MCF 10A (cell line): ENCODE results near the gene LTBP4. TPM values are rescaled to one million over a fixed set of nuclear protein-coding genes. Genes with fewer than 3 reads are reported as not detected.

Experiments used
- Bru-seq: library from RNA; stranded (reverse); fragments of 400-500 nt; gene quantifications from one replicate; lab custom pipeline; 2021; lab: Mats Ljungman, UMichigan
- BruChase-seq, 2 experiments: library from RNA; stranded (reverse); fragments of 400-500 nt; gene quantifications; one replicate each; lab custom pipeline; 2021; lab: Mats Ljungman, UMichigan
- BruUV-seq: library from RNA; stranded (reverse); fragments of 400-500 nt; replicated peaks from 2 replicates; lab custom pipeline; 2021; lab: Mats Ljungman, UMichigan
- CTCF ChIA-PET: fragments of 300-600 bp; sonication (Branson Sonifier 250); formaldehyde crosslinking; extraction: SDS; loops from one replicate; lab custom pipeline; 2021; ENCODE audit warnings: antibody characterized with exemption, inconsistent platforms; lab: Yijun Ruan, JAX
- POLR2A ChIA-PET: fragments of 300-600, 350-650 bp; sonication (Branson Sonifier 250); formaldehyde crosslinking; extraction: SDS; loops from one replicate; lab custom pipeline; 2020; ENCODE audit warnings: antibody characterized with exemption, inconsistent platforms; lab: Yijun Ruan, JAX
- DNase-seq: peaks from one replicate; pipeline ENCODE4 v3.0.0-alpha.2; 2018; ENCODE audit not compliant: unreplicated experiment
- H3K27ac Mint-ChIP-seq: one replicate; pipeline ENCODE4 v1.8.0; 2022; ENCODE audit warnings: mild to moderate bottlenecking, low read depth, mixed read lengths; ENCODE audit not compliant: unreplicated experiment
- H3K27me3 Mint-ChIP-seq: one replicate; pipeline ENCODE4 v1.8.0; 2022; ENCODE audit warnings: mixed read lengths; ENCODE audit not compliant: insufficient read depth, unreplicated experiment
- H3K36me3 Mint-ChIP-seq: one replicate; pipeline ENCODE4 v1.8.0; 2022; ENCODE audit warnings: mild to moderate bottlenecking, moderate library complexity, mixed read lengths; ENCODE audit not compliant: insufficient read depth, unreplicated experiment
- H3K4me1 Mint-ChIP-seq: one replicate; pipeline ENCODE4 v1.8.0; 2022; ENCODE audit warnings: mixed read lengths; ENCODE audit not compliant: insufficient read depth, unreplicated experiment
- H3K4me3 Mint-ChIP-seq: one replicate; pipeline ENCODE4 v1.8.0; 2022; ENCODE audit warnings: mild to moderate bottlenecking, moderate library complexity, mixed read lengths; ENCODE audit not compliant: unreplicated experiment
- H3K9me3 Mint-ChIP-seq: one replicate; pipeline ENCODE4 v1.8.0; 2022; ENCODE audit warnings: mixed read lengths; ENCODE audit not compliant: unreplicated experiment
- CTCF ChIP-seq: fragments of 200-600 bp; IDR thresholded peaks from one replicate; pipeline ENCODE4 v1.8.0; 2022; ENCODE audit warnings: antibody characterized with exemption, mild to moderate bottlenecking; ENCODE audit not compliant: unreplicated experiment
- intact Hi-C: fragments of 100-400 bp; cut with micrococcal nuclease; formaldehyde crosslinking; loops from 2 replicates; pipeline ENCODE4 v1.14.1; 2022
- long read RNA-seq: library from polyadenylated mRNA; stranded (forward); transcript quantifications from one replicate; pipeline ENCODE4 v2.0.0, GENCODE V29; 2022
- total RNA-seq: library from RNA; stranded (reverse); gene quantifications from 2 replicates; pipeline ENCODE4 v1.2.3, GENCODE V29; 2022

LTBP4 gene, protein sequence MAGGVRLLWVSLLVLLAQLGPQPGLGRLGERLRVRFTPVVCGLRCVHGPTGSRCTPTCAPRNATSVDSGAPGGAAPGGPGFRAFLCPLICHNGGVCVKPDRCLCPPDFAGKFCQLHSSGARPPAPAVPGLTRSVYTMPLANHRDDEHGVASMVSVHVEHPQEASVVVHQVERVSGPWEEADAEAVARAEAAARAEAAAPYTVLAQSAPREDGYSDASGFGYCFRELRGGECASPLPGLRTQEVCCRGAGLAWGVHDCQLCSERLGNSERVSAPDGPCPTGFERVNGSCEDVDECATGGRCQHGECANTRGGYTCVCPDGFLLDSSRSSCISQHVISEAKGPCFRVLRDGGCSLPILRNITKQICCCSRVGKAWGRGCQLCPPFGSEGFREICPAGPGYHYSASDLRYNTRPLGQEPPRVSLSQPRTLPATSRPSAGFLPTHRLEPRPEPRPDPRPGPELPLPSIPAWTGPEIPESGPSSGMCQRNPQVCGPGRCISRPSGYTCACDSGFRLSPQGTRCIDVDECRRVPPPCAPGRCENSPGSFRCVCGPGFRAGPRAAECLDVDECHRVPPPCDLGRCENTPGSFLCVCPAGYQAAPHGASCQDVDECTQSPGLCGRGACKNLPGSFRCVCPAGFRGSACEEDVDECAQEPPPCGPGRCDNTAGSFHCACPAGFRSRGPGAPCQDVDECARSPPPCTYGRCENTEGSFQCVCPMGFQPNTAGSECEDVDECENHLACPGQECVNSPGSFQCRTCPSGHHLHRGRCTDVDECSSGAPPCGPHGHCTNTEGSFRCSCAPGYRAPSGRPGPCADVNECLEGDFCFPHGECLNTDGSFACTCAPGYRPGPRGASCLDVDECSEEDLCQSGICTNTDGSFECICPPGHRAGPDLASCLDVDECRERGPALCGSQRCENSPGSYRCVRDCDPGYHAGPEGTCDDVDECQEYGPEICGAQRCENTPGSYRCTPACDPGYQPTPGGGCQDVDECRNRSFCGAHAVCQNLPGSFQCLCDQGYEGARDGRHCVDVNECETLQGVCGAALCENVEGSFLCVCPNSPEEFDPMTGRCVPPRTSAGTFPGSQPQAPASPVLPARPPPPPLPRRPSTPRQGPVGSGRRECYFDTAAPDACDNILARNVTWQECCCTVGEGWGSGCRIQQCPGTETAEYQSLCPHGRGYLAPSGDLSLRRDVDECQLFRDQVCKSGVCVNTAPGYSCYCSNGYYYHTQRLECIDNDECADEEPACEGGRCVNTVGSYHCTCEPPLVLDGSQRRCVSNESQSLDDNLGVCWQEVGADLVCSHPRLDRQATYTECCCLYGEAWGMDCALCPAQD (N-terminal part only)
- total RNA-seq (76.4 and 103 TPM in 2 replicates), Bru-seq, nascent RNA (percentile 44 among the genes with signal in this experiment), BruChase-seq, experiment 1, labeled RNA remaining after a 6-hour chase (percentile 55 among the genes with signal in this experiment), BruChase-seq, experiment 2, labeled RNA remaining after a 2-hour chase (percentile 49 among the genes with signal in this experiment)
- long read RNA-seq, full-length matches to known transcripts = 26 of 102 reads
- long read RNA-seq, partial matches to known transcripts = 35 of 102 reads
- long read RNA-seq, other reads (novel, unspliced or antisense) = 41 of 102 reads

DNA sequence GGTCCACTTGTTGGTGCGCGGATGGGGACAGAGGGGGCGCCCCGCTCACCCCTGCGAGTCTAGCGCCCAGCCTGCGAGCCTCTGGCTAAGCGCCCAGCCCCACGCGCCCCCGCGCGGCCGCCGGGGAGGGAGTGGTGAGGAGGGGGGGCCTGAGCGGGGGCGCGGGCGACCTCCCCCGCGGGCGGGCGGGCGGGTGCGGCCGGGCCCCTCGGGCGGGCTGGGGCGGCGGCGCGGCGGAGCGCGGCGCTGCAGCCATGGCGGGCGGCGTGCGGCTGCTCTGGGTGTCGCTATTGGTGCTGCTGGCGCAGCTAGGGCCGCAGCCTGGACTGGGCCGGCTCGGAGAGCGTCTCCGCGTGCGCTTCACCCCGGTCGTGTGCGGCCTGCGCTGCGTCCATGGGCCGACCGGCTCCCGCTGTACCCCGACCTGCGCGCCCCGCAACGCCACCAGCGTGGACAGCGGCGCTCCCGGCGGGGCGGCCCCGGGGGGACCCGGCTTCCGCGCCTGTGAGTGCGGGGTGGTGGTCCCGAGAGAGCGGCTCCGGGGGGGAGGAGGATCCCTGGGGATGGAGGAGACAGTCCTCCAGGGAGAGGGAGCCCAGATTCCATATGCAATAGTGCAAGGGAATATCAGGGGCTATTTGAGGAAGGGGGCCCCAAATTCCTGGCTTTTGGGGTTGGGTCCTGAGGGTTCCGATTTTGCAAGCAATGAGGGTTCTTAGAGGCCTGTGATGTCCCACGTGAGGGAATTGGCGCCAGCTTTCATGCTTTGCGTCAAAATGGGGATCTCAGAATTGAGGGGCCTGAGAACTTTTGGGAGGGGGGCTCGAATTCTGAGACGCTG is at the start of gene LTBP4:
TSS of gene LTBP4 (plus strand) at position 236 of the 841 bp plus-strand sequence. CDS start at position 255, 19 bp downstream.
- POLR2A ChIA-PET = interaction anchor here (0.7 to 6.5 kb wide), 6 partner anchors 70 to 296 kb away, joined by 3 to 94 read pairs (median 14); partner anchors contain the start of genes BLVRB, SERTAD1, SERTAD3 and SPTBN4
- CTCF ChIA-PET = interaction anchor here (1.1 to 3.4 kb wide), 8 partner anchors 14 to 296 kb away, joined by 3 to 35 read pairs (median 8); partner anchors contain the start of gene BLVRB
- H3K36me3 Mint-ChIP-seq = no peaks in the 10 kb centered on the region

DNA sequence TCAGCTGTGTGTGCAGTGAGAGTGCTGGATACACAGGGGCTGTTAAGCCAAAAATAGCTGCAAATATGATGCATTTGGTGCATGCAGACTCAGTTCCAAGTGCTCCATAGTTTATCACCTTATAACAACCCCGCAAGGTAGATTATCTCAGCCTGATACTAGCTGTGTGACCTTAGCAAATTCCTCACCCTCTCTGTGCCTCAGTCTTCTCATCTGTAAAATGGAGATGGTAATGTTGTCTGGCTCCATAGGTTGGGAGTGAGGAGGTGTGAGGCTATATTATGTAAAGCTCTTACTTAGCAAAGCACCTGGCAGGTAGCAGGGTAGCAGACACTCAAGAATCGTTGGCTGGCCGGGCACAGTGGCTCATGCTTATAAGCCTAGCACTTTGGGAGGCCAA is 48.3 kb upstream of the LTBP4 start:
- H3K36me3 Mint-ChIP-seq = no peaks in the 10 kb centered on the region
- no peak for DNase-seq
- no TSS peak for BruUV-seq
- POLR2A ChIA-PET = interaction anchor here (0.6 to 0.8 kb wide), 2 partner anchors 11 to 108 kb away, joined by 3 read pairs; no protein-coding TSS in a partner anchor
- no peaks in the 10 kb centered on the region for H3K9me3 Mint-ChIP-seq
- intact Hi-C loops = no loop called here
- no peak overlapping the region for H3K27ac Mint-ChIP-seq
- TF ChIP-seq CTCF = no peak
- H3K4me3 Mint-ChIP-seq = no peak overlapping the region
- H3K4me1 Mint-ChIP-seq = peaks cover 6% of the 10 kb centered on the region
- CTCF ChIA-PET = interaction anchor here (0.6 to 0.9 kb wide), 4 partner anchors 12 to 110 kb away, joined by 3 to 4 read pairs (median 3); no protein-coding TSS in a partner anchor
- peaks cover 43% of the 10 kb centered on the region for H3K27me3 Mint-ChIP-seq

More for the DNA sequence above, at the start of gene LTBP4:
- Mint-ChIP-seq H3K9me3 (no peaks in the 10 kb centered on the region), H3K27ac (peak within 1 kb of the TSS; percentile 25), H3K4me3 (peak within 1 kb of the TSS; percentile 79), H3K27me3 (no peaks in the 10 kb centered on the region), H3K4me1 (peaks cover 42% of the 10 kb centered on the region)
- intact Hi-C loops = no loop called here
- BruUV-seq = no TSS peak
- DNase-seq = no peak
- TF ChIP-seq CTCF = no peak
